Ascending aorta (tissue), 1 donor: ENCODE measurements around the gene ATP13A1. TPM values are rescaled to one million over a fixed set of nuclear protein-coding genes. Genes with fewer than 3 reads are reported as not detected.

ENCODE experiments used
- total RNA-seq: library from RNA; depleted of rRNA; stranded (reverse); fragments of >200 nt; gene quantifications from one replicate; pipeline ENCODE4 v1.1.0, GENCODE V29; 2016

The ATP13A1 gene
- total RNA-seq, 1 donor from 2014 or later: 161 TPM

Other genes starting within 250 kb of the ATP13A1 start
- not detected for gene TSSK6, start 148.1 kb downstream of the ATP13A1 start, total RNA-seq
- gene NDUFA13, start 147.5 kb downstream of the ATP13A1 start, total RNA-seq: 12.7 TPM
- gene YJEFN3, start 134.8 kb downstream of the ATP13A1 start, total RNA-seq: 3.5 TPM
- not detected for gene CILP2, start 125.4 kb downstream of the ATP13A1 start, total RNA-seq
- not detected for gene PBX4, start 45.0 kb downstream of the ATP13A1 start, total RNA-seq
- gene LPAR2, start 35.5 kb downstream of the ATP13A1 start, total RNA-seq: 0.75 TPM
- gene GMIP, start 20.0 kb downstream of the ATP13A1 start, total RNA-seq: 3.9 TPM
- gene ZNF101, start 5.2 kb upstream of the ATP13A1 start, total RNA-seq: 1.3 TPM
- 4.8 TPM for gene ZNF14, start 69.4 kb upstream of the ATP13A1 start, total RNA-seq
- 22.4 TPM for gene ZNF506, start 158.1 kb upstream of the ATP13A1 start, total RNA-seq
- gene ZNF253, start 202.2 kb upstream of the ATP13A1 start, total RNA-seq: 1.8 TPM
- gene ZNF93, start 237.3 kb upstream of the ATP13A1 start, total RNA-seq: 2.9 TPM